22Rv1 (cell line): ENCODE results near the gene STX4.
A peak's percentile ranks its signal among the peaks of the same experiment; 100 is the strongest.

ENCODE experiments used
- CTCF ChIP-seq: fragments of 450-650 bp; IDR thresholded peaks from 2 replicates; pipeline ENCODE4 v1.5.1; 2017; ENCODE audit warnings: mild to moderate bottlenecking
- ZFX ChIP-seq: fragments of 450-650 bp; IDR thresholded peaks from 2 replicates; pipeline ENCODE4 v1.6.1; 2017; ENCODE audit warnings: antibody characterized with exemption, borderline replicate concordance

GRCh38 chr16:30985401-30986128, 47.8 kb upstream of the STX4 start:
- TF ChIP-seq CTCF (peak; percentile 51), ZFX (no peak)
